ENCODE data around the gene UCP2. TPM values are rescaled to one million over a fixed set of nuclear protein-coding genes. Genes with fewer than 3 reads are reported as not detected.

The UCP2 gene
- total RNA-seq, 1 donor from 2014 or later: 458 TPM

DNA sequence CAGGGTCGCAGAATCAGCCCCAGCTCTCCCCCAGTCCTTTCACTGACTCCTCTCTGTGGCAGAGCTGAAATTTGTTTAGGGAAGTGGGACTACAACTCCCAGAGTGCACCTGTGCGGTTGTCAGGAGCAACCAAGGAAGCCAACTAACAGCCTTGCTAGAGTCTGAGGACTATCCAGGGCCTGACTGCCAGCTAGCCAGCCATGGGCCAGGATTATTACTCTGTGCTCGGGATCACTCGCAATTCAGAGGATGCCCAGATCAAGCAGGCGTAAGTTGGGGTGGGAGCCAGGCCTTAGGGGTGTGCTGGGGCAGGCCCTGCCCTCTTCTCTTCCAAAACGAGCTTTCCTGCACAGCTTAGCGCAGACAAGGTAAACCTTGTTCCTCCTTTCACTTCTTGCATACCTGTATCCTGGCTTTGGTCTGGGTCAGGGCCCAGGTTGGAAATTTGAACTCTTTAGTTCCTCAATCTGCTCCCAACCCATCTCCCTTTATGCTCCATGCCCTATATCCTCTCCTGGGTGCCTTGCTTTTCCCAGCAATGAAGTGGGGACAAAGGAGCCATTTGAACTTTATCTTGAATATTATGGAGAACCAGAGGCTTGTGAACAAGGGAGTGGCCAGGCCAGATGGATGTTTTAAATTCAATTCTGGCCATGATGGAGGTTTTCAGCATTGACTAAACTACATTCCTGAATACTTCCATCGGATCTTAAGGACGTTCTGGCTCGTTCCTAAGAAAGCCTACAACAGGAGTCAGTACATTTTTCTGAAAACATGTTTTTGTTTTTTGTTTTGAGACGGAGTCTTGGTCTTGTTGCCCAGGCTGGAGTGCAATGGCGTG is 31.6 kb downstream of the UCP2 start, which contains the start of gene DNAJB13:
TSS of gene DNAJB13 (plus strand) at position 158 of the 842 bp plus-strand sequence. CDS start at position 202, 44 bp downstream.
- no peak for DNase-seq
- ATAC-seq (ENCODE audit: low read depth): peak; percentile 64
- CTCF ChIA-PET: no interaction called here
- peaks cover 4% of the 10 kb centered on the region for H3K27me3 Mint-ChIP-seq
- H3K36me3 Mint-ChIP-seq (ENCODE audit: low read depth): no peaks in the 10 kb centered on the region
- POLR2A ChIA-PET: no interaction called here
- H3K9me3 Mint-ChIP-seq: peaks cover 2% of the 10 kb centered on the region
- no peak within 1 kb of the TSS for H3K4me3 Mint-ChIP-seq
- TF ChIP-seq, protein P1, sequence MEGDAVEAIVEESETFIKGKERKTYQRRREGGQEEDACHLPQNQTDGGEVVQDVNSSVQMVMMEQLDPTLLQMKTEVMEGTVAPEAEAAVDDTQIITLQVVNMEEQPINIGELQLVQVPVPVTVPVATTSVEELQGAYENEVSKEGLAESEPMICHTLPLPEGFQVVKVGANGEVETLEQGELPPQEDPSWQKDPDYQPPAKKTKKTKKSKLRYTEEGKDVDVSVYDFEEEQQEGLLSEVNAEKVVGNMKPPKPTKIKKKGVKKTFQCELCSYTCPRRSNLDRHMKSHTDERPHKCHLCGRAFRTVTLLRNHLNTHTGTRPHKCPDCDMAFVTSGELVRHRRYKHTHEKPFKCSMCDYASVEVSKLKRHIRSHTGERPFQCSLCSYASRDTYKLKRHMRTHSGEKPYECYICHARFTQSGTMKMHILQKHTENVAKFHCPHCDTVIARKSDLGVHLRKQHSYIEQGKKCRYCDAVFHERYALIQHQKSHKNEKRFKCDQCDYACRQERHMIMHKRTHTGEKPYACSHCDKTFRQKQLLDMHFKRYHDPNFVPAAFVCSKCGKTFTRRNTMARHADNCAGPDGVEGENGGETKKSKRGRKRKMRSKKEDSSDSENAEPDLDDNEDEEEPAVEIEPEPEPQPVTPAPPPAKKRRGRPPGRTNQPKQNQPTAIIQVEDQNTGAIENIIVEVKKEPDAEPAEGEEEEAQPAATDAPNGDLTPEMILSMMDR (IDR thresholded peaks at IDR 0.05): no peak
- intact Hi-C loops (cut with micrococcal nuclease): no loop called here
- H3K4me1 Mint-ChIP-seq: no peaks in the 10 kb centered on the region
- no peak within 1 kb of the TSS for H3K27ac Mint-ChIP-seq

DNA sequence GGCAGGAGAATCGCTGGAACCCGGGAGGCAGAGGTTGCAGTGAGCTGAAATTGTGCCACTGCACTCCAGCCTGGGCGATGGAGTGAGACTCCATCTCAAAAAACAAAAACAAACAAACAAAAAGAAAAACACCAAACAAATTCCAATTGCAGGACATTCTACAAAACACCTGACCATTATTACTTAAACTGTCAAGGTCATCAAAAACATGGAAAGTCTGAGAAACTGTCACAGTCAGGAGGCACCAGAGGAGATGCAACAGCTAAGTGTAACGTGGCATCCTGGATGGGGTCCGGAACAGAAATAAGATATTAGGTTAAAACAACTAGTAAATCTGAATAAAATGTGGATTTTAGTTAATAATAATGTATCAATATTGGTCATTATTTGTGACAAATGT is 32.7 kb downstream of the UCP2 start:
- TF ChIP-seq, protein P1 (IDR thresholded peaks at IDR 0.05): no peak
- intact Hi-C loops (cut with micrococcal nuclease): no loop called here
- CTCF ChIA-PET: no interaction called here
- no peaks in the 10 kb centered on the region for H3K4me1 Mint-ChIP-seq
- no peak overlapping the region for H3K4me3 Mint-ChIP-seq
- peaks cover 2% of the 10 kb centered on the region for H3K9me3 Mint-ChIP-seq
- ATAC-seq (ENCODE audit: low read depth) (no peak), DNase-seq (no peak)
- POLR2A ChIA-PET: no interaction called here
- H3K27ac Mint-ChIP-seq: no peak overlapping the region
- H3K36me3 Mint-ChIP-seq (ENCODE audit: low read depth): no peaks in the 10 kb centered on the region
- no peaks in the 10 kb centered on the region for H3K27me3 Mint-ChIP-seq

DNA sequence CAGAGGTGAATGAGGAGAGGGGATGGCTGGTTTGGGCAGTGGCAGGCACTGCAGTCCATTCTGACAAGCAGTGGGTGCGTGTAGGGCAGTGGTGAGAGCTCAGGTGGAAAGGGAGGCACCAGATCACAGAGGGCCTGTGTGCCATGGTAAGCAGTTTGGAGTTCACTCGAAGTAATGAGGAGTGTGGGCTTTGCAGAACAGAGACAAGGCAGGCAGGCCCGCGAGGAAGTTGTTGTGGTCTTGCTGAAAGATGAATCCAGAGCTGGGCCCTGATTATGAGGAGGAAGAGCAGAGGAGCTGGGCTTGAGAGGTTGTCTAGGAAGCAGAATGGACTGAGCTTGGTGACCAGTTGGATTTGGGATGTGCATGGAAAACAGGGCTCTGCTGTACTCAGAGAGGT is 33.4 kb downstream of the UCP2 start:
- no peak for ATAC-seq (ENCODE audit: low read depth)
- no peaks in the 10 kb centered on the region for H3K36me3 Mint-ChIP-seq (ENCODE audit: low read depth)
- no peak for DNase-seq
- CTCF ChIA-PET: no interaction called here
- H3K4me1 Mint-ChIP-seq: no peaks in the 10 kb centered on the region
- intact Hi-C loops (cut with micrococcal nuclease): no loop called here
- no peak overlapping the region for H3K4me3 Mint-ChIP-seq
- H3K9me3 Mint-ChIP-seq: peaks cover 2% of the 10 kb centered on the region
- TF ChIP-seq, protein P1 (IDR thresholded peaks at IDR 0.05): no peak
- POLR2A ChIA-PET: no interaction called here
- no peaks in the 10 kb centered on the region for H3K27me3 Mint-ChIP-seq
- no peak overlapping the region for H3K27ac Mint-ChIP-seq

DNA sequence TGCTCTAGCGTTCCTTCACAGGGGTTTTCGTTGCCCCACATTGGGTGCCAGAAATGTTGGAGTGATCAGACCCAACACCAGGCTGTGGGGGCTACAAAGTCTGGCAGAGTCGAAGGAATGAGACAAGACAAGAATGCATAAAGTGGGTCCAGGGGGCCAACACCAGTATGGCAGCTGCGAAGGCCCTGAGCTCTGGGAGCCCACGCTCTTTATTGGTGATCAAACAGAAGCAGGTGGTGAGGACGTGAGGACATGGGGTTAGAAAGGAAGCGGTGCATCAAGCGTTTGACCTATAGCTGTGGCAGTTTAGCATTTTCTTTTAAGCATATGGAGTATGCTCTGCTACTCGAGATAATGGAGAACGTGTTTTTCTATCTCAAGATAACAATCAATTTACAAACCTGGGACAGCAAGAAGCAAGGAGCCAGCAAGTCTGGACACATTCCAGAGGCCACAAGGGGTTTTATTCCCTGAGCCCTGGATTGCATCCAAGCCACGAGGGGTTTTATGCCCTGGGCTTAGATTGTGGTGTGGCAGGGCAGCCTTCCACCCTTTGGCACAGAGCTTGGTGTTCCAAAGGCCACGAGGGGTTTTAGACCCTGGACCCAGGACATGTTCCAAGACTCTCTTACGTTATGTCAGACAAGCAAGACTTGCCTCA is 35.7 kb downstream of the UCP2 start:
- Mint-ChIP-seq H3K4me3 (no peak overlapping the region), H3K9me3 (peaks cover 2% of the 10 kb centered on the region), H3K27ac (no peak overlapping the region), H3K27me3 (no peaks in the 10 kb centered on the region), H3K36me3 (ENCODE audit: low read depth) (no peaks in the 10 kb centered on the region), H3K4me1 (no peaks in the 10 kb centered on the region)
- POLR2A ChIA-PET: no interaction called here
- TF ChIP-seq, protein P1 (IDR thresholded peaks at IDR 0.05): no peak
- ATAC-seq (ENCODE audit: low read depth): no peak
- no peak for DNase-seq
- CTCF ChIA-PET: no interaction called here
- intact Hi-C loops (cut with micrococcal nuclease): no loop called here

DNA sequence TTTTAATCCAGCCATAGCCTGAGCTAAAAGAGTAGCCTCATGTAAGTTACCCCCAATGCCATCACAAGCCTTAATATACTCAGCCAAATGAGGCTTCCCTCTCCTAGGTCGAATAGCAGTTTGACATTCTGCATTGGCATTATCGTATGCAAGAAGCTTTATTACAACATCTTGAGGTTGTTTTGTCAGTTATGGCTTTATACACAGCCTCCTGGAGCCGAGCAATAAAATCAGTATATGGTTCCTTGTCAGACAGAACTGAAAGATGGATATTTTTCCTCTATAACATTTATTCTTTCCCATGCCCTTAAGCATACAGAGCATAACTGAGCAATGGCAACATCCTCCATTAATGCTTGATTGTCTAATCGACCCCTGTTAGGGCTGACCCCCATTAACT is 37.2 kb downstream of the UCP2 start:
- Mint-ChIP-seq H3K27ac (no peak overlapping the region), H3K36me3 (ENCODE audit: low read depth) (no peaks in the 10 kb centered on the region), H3K9me3 (peaks cover 7% of the 10 kb centered on the region), H3K4me3 (no peak overlapping the region), H3K27me3 (no peaks in the 10 kb centered on the region), H3K4me1 (no peaks in the 10 kb centered on the region)
- POLR2A ChIA-PET: no interaction called here
- CTCF ChIA-PET: no interaction called here
- TF ChIP-seq, protein P1 (IDR thresholded peaks at IDR 0.05): no peak
- intact Hi-C loops (cut with micrococcal nuclease): no loop called here
- no peak for ATAC-seq (ENCODE audit: low read depth)
- DNase-seq: no peak
